ENCODE measurements around the gene TUBA1C. TPM values are rescaled to one million over a fixed set of nuclear protein-coding genes. Genes with fewer than 3 reads are reported as not detected.
"Not testable (repeated sequence)": the region's sequence is repeated elsewhere in the genome, so short reads cannot be mapped to it uniquely, and the experiment has no call there.

The TUBA1C gene
- total and polyA plus RNA-seq, 11 donors = 35.2 to 554 (median 68.8) TPM

DNA sequence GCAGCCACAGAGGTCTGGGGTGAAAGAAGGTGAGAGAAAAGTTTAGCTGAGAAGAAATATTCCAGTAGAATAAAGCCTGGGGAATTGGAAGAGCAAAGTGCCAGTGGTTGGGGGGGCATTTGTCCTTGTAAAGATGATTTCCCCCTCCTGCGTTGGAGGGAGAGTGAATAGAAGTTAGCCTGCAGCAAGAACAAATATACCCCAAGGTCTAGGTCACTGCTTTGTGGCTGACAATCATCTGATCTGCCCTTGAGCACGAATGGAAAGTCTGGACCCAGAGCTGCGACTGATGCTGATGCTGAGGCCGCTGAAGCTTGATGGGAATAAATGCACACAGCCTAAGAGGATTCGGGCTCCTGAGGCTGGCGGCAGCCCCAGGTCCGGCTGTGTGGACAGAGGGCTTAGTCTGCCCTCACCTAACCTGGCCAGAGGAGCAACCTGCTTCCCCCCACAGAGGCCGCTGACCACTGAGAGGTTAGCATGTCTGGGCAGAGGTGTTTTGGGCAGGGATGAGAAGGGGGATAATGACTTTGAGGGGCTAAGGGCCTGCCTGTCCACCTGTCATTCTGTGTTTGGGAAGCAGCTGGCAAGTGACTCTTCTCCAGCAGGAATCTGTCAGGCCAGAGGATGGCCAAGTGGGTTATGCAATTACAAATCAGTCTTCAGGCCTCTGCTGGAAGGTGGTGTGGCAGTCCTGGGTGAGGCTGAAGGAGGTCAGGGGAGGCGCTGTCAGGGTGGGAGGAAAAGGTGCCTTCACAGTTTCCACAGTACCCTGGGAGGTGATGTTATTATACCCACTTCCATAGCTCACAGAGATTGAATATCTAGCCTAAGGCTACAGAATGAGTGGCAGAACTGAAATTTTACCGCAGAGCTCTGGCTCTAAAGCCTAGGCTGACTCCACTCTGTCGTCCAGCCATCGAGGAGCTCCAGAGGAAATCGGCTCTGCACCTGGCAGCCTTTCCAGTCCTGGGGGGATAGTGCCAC lies 11.7 kb downstream of the TUBA1C start:
- TF ChIP-seq, protein P1, sequence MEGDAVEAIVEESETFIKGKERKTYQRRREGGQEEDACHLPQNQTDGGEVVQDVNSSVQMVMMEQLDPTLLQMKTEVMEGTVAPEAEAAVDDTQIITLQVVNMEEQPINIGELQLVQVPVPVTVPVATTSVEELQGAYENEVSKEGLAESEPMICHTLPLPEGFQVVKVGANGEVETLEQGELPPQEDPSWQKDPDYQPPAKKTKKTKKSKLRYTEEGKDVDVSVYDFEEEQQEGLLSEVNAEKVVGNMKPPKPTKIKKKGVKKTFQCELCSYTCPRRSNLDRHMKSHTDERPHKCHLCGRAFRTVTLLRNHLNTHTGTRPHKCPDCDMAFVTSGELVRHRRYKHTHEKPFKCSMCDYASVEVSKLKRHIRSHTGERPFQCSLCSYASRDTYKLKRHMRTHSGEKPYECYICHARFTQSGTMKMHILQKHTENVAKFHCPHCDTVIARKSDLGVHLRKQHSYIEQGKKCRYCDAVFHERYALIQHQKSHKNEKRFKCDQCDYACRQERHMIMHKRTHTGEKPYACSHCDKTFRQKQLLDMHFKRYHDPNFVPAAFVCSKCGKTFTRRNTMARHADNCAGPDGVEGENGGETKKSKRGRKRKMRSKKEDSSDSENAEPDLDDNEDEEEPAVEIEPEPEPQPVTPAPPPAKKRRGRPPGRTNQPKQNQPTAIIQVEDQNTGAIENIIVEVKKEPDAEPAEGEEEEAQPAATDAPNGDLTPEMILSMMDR (IDR thresholded peaks at IDR 0.05) = no peak
- TF ChIP-seq POLR2A (IDR thresholded peaks at IDR 0.05) = no peak
- Histone ChIP-seq H3K27me3 (no peaks in the 10 kb centered on the region), H3K4me1 (peaks cover 0 to 4% (median 0%) of the 10 kb centered on the region in 12 donors), H3K4me3 (no peak overlapping the region), H3K9me3 (no peaks in the 10 kb centered on the region), H3K27ac (no peak overlapping the region), H3K36me3 (peaks cover 0 to 22% (median 17%) of the 10 kb centered on the region in 9 donors)
- 72 to 85% (median 82%) methylated on average over 10 to 13 of the region's 13 CpGs for WGBS, 4 donors
- DNase-seq (no peak), ATAC-seq (no peak)
- intact Hi-C loops (cut with DNase I) = no loop called here

DNA sequence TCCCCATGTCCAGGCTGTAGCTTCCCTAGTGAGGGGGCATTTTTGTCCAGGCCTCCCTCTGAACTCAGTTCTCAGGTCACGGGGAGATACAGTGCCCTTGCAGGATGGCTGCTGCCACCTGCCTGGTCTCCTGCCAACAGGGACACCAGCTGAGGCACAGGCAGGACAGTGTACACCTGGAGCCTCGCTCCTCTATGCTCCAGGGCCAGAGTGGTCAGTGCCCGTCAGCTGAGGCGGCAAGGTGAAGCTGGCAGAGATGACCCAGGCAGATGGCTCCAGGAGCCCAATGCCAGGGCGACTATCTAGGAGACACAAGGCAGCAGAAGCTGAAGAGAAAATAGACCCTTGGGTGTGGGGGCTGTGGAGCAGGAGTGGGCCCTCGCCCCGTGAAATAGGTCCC lies 12.6 kb downstream of the TUBA1C start:
- peaks cover 0 to 4% (median 0%) of the 10 kb centered on the region in 12 donors for H3K4me1 ChIP-seq

DNA sequence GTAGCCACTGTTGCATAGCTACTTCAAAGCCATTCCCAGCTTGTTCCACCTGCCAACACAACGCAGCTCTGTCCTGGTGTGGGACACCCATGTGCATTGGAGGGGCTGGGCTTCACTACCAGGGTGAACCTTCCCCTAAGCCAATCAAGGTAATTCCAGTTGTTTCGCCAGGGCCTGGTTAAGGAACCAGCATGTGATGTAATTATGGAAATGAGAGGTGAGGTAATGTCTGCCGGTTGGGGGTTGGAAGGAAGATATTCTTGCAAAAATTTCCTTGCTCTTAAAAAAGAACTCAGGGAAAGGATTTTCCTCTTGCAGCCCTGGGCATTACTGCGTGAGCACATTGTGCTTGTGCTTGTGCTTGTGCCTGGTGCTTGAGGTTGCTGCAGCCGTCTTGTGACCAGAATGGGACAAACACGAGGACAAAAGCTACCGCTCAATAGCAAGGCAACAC lies 14.9 kb downstream of the TUBA1C start:
- H3K27ac ChIP-seq = no peak overlapping the region
- 48 to 58% (median 53%) methylated on average over 6 to 7 of the region's 7 CpGs for WGBS, 4 donors
- H3K9me3 ChIP-seq = no peaks in the 10 kb centered on the region
- H3K36me3 ChIP-seq = peaks cover 0 to 2% (median 0%) of the 10 kb centered on the region in 9 donors
- ATAC-seq = no peak
- H3K4me3 ChIP-seq = no peak overlapping the region
- peaks cover 0 to 5% (median 0%) of the 10 kb centered on the region in 9 donors for H3K27me3 ChIP-seq
- peaks cover 0 to 3% (median 0%) of the 10 kb centered on the region in 12 donors for H3K4me1 ChIP-seq
- no peak for DNase-seq
- intact Hi-C loops (cut with DNase I) = loop anchor here in 1 of 10 donors (10.0 kb wide), 1 partner anchor 235 kb away; no protein-coding TSS in a partner anchor
- TF ChIP-seq POLR2A (IDR thresholded peaks at IDR 0.05) = no peak
- TF ChIP-seq, protein P1 (IDR thresholded peaks at IDR 0.05) = no peak

More for the DNA sequence above, 12.6 kb downstream of the TUBA1C start:
- Histone ChIP-seq H3K36me3 (peaks cover 0 to 17% (median 13%) of the 10 kb centered on the region in 9 donors), H3K9me3 (no peaks in the 10 kb centered on the region), H3K4me3 (no peak overlapping the region), H3K27ac (no peak overlapping the region), H3K27me3 (no peaks in the 10 kb centered on the region)
- no peak for ATAC-seq
- DNase-seq = no peak
- WGBS, 4 donors = 89 to 99% (median 94%) methylated on average over 7 of the region's 7 CpGs
- intact Hi-C loops (cut with DNase I) = no loop called here
- TF ChIP-seq, protein P1 (IDR thresholded peaks at IDR 0.05) = no peak
- no peak for TF ChIP-seq POLR2A (IDR thresholded peaks at IDR 0.05)

DNA sequence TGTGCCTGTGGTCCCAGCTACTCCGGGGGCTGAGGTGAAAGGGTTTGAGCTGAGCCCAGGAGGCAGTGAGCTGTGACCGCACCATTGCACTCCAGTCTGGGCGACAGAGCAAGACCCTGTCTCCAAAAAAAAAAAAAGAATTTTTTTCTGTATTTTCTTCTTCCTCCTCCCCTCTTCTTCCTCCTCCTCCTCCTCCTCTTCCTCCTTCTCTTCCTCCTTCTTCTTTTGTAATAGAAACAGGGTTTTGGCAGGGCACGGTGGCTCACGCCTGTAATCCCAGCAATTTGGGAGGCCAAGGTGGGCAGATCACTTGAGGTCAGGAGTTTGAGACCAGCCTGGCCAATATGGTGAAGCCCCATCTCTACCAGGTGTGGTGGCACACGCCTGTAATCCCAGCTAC lies 15.7 kb downstream of the TUBA1C start:
- intact Hi-C loops (cut with DNase I) = loop anchor here in 1 of 10 donors (10.0 kb wide), 1 partner anchor 234 kb away; no protein-coding TSS in a partner anchor
- ATAC-seq, H3K27me3 ChIP-seq, DNase-seq, H3K27ac ChIP-seq, H3K4me3 ChIP-seq, H3K4me1 ChIP-seq, H3K36me3 ChIP-seq, H3K9me3 ChIP-seq: not testable (repeated sequence)
- 87 to 89% (median 89%) methylated on average over 6 of the region's 6 CpGs for WGBS, 4 donors
